ENCODE results near the gene IDH2. TPM values are rescaled to one million over a fixed set of nuclear protein-coding genes. Genes with fewer than 3 reads are reported as not detected.

Gene IDH2
- total RNA-seq, 1 experiment from 2014 or later: 46.2 TPM

- in situ Hi-C loops (cut with HindIII; ENCODE audit: low sequenced_read_pairs): no loop called here
- peak; percentile 35 for DNase-seq (ENCODE audit: low spot score)
Measured at GRCh38 chr15:90036343-90036742, 65.9 kb downstream of the IDH2 start.

GRCh38 chr15:90035840-90036230 is 66.4 kb downstream of the IDH2 start:
- DNase-seq (ENCODE audit: low spot score): no peak
- in situ Hi-C loops (cut with HindIII; ENCODE audit: low sequenced_read_pairs): no loop called here

- in situ Hi-C loops (cut with HindIII; ENCODE audit: low sequenced_read_pairs): no loop called here
- no peak for DNase-seq (ENCODE audit: low spot score)
Measured at GRCh38 chr15:90035095-90035839, 67.0 kb downstream of the IDH2 start.

- in situ Hi-C loops (cut with HindIII; ENCODE audit: low sequenced_read_pairs): no loop called here
Measured at GRCh38 chr15:90033448-90033847, 68.8 kb downstream of the IDH2 start.

More at GRCh38 chr15:90033448-90033847, 68.8 kb downstream of the IDH2 start:
- DNase-seq (ENCODE audit: low spot score): no peak

Other genes with a start within 250 kb of the IDH2 start
- gene AP3S2, start 208.5 kb downstream of the IDH2 start, total RNA-seq (2014; rRNA removed; shearing (Covaris generic)): 32.3 and 61.4 TPM in 2 replicates
- 5.3 and 7.0 TPM in 2 replicates for gene ARPIN, start 189.5 kb downstream of the IDH2 start, total RNA-seq (2014; rRNA removed; shearing (Covaris generic))
- 7.6 and 9.0 TPM in 2 replicates for gene ZNF710, start 101.1 kb downstream of the IDH2 start, total RNA-seq (2014; rRNA removed; shearing (Covaris generic))
- 7.1 and 25.4 TPM in 2 replicates for gene SEMA4B, start 98.9 kb upstream of the IDH2 start, total RNA-seq (2014; rRNA removed; shearing (Covaris generic))
- 82.0 and 83.7 TPM in 2 replicates for gene CIB1, start 131.5 kb upstream of the IDH2 start, total RNA-seq (2014; rRNA removed; shearing (Covaris generic))
- 3.4 and 4.2 TPM in 2 replicates for gene GDPGP1, start 131.7 kb upstream of the IDH2 start, total RNA-seq (2014; rRNA removed; shearing (Covaris generic))
- gene TTLL13, start 147.1 kb upstream of the IDH2 start, total RNA-seq (2014; rRNA removed; shearing (Covaris generic)): not detected in 2 replicates
- gene NGRN, start 163.2 kb upstream of the IDH2 start, total RNA-seq (2014; rRNA removed; shearing (Covaris generic)): 105 and 114 TPM in 2 replicates
- gene ZNF774, start 249.8 kb upstream of the IDH2 start, total RNA-seq (2014; rRNA removed; shearing (Covaris generic)): 0.27 and 0.62 TPM in 2 replicates